Muscle of leg (tissue), 11 donors: ENCODE results near the gene LHFPL3. TPM values are rescaled to one million over a fixed set of nuclear protein-coding genes. Genes with fewer than 3 reads are reported as not detected.

ENCODE experiments used
- DNase-seq: peaks from one replicate; pipeline ENCODE4 v3.0.0; 2013
- H3K27ac ChIP-seq: one replicate; pipeline ENCODE4 v1.5.1; 2013; ENCODE audit warnings: mild to moderate bottlenecking, low read length, control low read depth
- H3K27me3 ChIP-seq: one replicate; pipeline ENCODE4 v1.6.1; 2013; ENCODE audit warnings: low read length; ENCODE audit not compliant: control insufficient read depth, insufficient read depth
- H3K36me3 ChIP-seq: one replicate; pipeline ENCODE4 v1.6.1; 2013; ENCODE audit warnings: low read length; ENCODE audit not compliant: control insufficient read depth, insufficient read depth
- H3K4me1 ChIP-seq: one replicate; pipeline ENCODE4 v1.6.1; 2013; ENCODE audit warnings: low read length; ENCODE audit not compliant: control insufficient read depth, insufficient read depth
- H3K4me3 ChIP-seq: one replicate; pipeline ENCODE4 v1.5.1; 2013; ENCODE audit warnings: low read length, control low read depth
- H3K9me3 ChIP-seq: replicated peaks from 2 replicates; pipeline ENCODE4 v1.6.1; 2013; ENCODE audit warnings: low read depth, low read length; ENCODE audit not compliant: control insufficient read depth
- WGBS: methylation state at CpG from one replicate; pipeline ENCODE4 v1.1.5; 2013; ENCODE audit warnings: missing lambda C conversion rate; ENCODE audit not compliant: insufficient coverage; 5-methylcytosine and 5-hydroxymethylcytosine counted together
- polyA plus RNA-seq, 8 donors: library from polyadenylated mRNA; unstranded; fragments of 120-200 nt; gene quantifications; one replicate each; pipeline versions ENCODE4 v1.2.1 to v1.2.3, GENCODE V29; 2013; ENCODE audit warnings: inconsistent platforms in 1 of 8, low replicate concordance in 1 of 8; ENCODE audit not compliant: insufficient read length in 8 of 8, insufficient read depth in 1 of 8
- total RNA-seq: library from RNA; stranded (reverse); fragments of 120-200 nt; gene quantifications from one replicate; pipeline ENCODE4 v1.2.4, GENCODE V29; 2013

LHFPL3 gene
- total and polyA plus RNA-seq, 9 donors: 0.06 to 0.47 (median 0.17) TPM; not detected in 6

GRCh38 chr7:104317948-104318629 is 10.3 kb upstream of the LHFPL3 start:
- Histone ChIP-seq H3K4me1 (no peaks in the 10 kb centered on the region), H3K36me3 (no peaks in the 10 kb centered on the region), H3K4me3 (no peak overlapping the region), H3K9me3 (no peaks in the 10 kb centered on the region), H3K27ac (no peak overlapping the region), H3K27me3 (no peaks in the 10 kb centered on the region)
- no peak for DNase-seq
- WGBS: 60% methylated on average over 2 of the region's 5 CpGs

- H3K27me3 ChIP-seq: peaks cover 34% of the 10 kb centered on the region
Measured at GRCh38 chr7:104327534-104327933, 869 bp upstream of the LHFPL3 start.

GRCh38 chr7:104327938-104328295 is 486 bp upstream of the LHFPL3 start:
- no peak overlapping the region for H3K4me3 ChIP-seq
- peaks cover 9% of the 10 kb centered on the region for H3K4me1 ChIP-seq
- H3K36me3 ChIP-seq: no peaks in the 10 kb centered on the region
- no peaks in the 10 kb centered on the region for H3K9me3 ChIP-seq
- 4% methylated on average over 12 of the region's 13 CpGs for WGBS
- H3K27me3 ChIP-seq: peaks cover 34% of the 10 kb centered on the region
- no peak for DNase-seq
- H3K27ac ChIP-seq: no peak overlapping the region

More at GRCh38 chr7:104327534-104327933, 869 bp upstream of the LHFPL3 start:
- peaks cover 9% of the 10 kb centered on the region for H3K4me1 ChIP-seq
- no peak overlapping the region for H3K4me3 ChIP-seq
- DNase-seq: no peak
- H3K27ac ChIP-seq: no peak overlapping the region
- no peaks in the 10 kb centered on the region for H3K9me3 ChIP-seq
- 25% methylated on average over 4 of the region's 7 CpGs for WGBS
- no peaks in the 10 kb centered on the region for H3K36me3 ChIP-seq

GRCh38 chr7:104328970-104329825 is 795 bp downstream of the LHFPL3 start:
- no peak overlapping the region for H3K27ac ChIP-seq
- H3K4me1 ChIP-seq: peaks cover 9% of the 10 kb centered on the region
- DNase-seq: no peak
- H3K36me3 ChIP-seq: no peaks in the 10 kb centered on the region
- no peak overlapping the region for H3K4me3 ChIP-seq
- H3K9me3 ChIP-seq: no peaks in the 10 kb centered on the region
- WGBS: under 1% methylated on average over 51 of the region's 59 CpGs
- peaks cover 34% of the 10 kb centered on the region for H3K27me3 ChIP-seq

GRCh38 chr7:104341546-104341945 is 13.1 kb downstream of the LHFPL3 start:
- no peaks in the 10 kb centered on the region for H3K9me3 ChIP-seq
- no CpG with 5 or more reads among the region's 2 CpGs for WGBS

GRCh38 chr7:104352736-104353135 is 24.3 kb downstream of the LHFPL3 start:
- Histone ChIP-seq H3K27ac (no peak overlapping the region), H3K9me3 (no peaks in the 10 kb centered on the region)
- WGBS: 86% methylated on average over 4 of the region's 6 CpGs

More at GRCh38 chr7:104341546-104341945, 13.1 kb downstream of the LHFPL3 start:
- Histone ChIP-seq H3K27ac (no peak overlapping the region), H3K4me1 (no peaks in the 10 kb centered on the region), H3K27me3 (no peaks in the 10 kb centered on the region), H3K36me3 (no peaks in the 10 kb centered on the region), H3K4me3 (no peak overlapping the region)
- no peak for DNase-seq

GRCh38 chr7:104357166-104357565 is 28.8 kb downstream of the LHFPL3 start:
- no peaks in the 10 kb centered on the region for H3K9me3 ChIP-seq
- H3K36me3 ChIP-seq: no peaks in the 10 kb centered on the region
- no peak overlapping the region for H3K27ac ChIP-seq
- H3K4me1 ChIP-seq: no peaks in the 10 kb centered on the region
- H3K27me3 ChIP-seq: peaks cover 2% of the 10 kb centered on the region
- H3K4me3 ChIP-seq: no peak overlapping the region
- DNase-seq: no peak
- WGBS: no CpG with 5 or more reads among the region's 4 CpGs

More at GRCh38 chr7:104352736-104353135, 24.3 kb downstream of the LHFPL3 start:
- no peak overlapping the region for H3K4me3 ChIP-seq
- DNase-seq: no peak
- no peaks in the 10 kb centered on the region for H3K36me3 ChIP-seq
- no peaks in the 10 kb centered on the region for H3K4me1 ChIP-seq
- H3K27me3 ChIP-seq: peaks cover 2% of the 10 kb centered on the region

- WGBS: 33% methylated on average over 1 of the region's 5 CpGs
Measured at GRCh38 chr7:104358446-104359132, 30.2 kb downstream of the LHFPL3 start.

GRCh38 chr7:104362756-104363155 is 34.4 kb downstream of the LHFPL3 start:
- Histone ChIP-seq H3K27ac (no peak overlapping the region), H3K4me3 (no peak overlapping the region), H3K27me3 (no peaks in the 10 kb centered on the region), H3K4me1 (no peaks in the 10 kb centered on the region), H3K36me3 (no peaks in the 10 kb centered on the region), H3K9me3 (no peaks in the 10 kb centered on the region)
- WGBS: no CpG with 5 or more reads among the region's 1 CpG
- DNase-seq: no peak

More at GRCh38 chr7:104358446-104359132, 30.2 kb downstream of the LHFPL3 start:
- H3K9me3 ChIP-seq: no peaks in the 10 kb centered on the region
- no peaks in the 10 kb centered on the region for H3K4me1 ChIP-seq
- no peak for DNase-seq
- H3K27ac ChIP-seq: no peak overlapping the region
- no peaks in the 10 kb centered on the region for H3K36me3 ChIP-seq
- peaks cover 2% of the 10 kb centered on the region for H3K27me3 ChIP-seq
- no peak overlapping the region for H3K4me3 ChIP-seq

- H3K27me3 ChIP-seq: no peaks in the 10 kb centered on the region
- H3K9me3 ChIP-seq: no peaks in the 10 kb centered on the region
- H3K27ac ChIP-seq: no peak overlapping the region
- 83% methylated on average over 2 of the region's 5 CpGs for WGBS
- H3K4me1 ChIP-seq: no peaks in the 10 kb centered on the region
- no peaks in the 10 kb centered on the region for H3K36me3 ChIP-seq
- no peak overlapping the region for H3K4me3 ChIP-seq
- no peak for DNase-seq
Measured at GRCh38 chr7:104363355-104363754, 35.0 kb downstream of the LHFPL3 start.
